Osteocyte (in vitro differentiated cells): ENCODE data around the gene NRBP1. TPM values are rescaled to one million over a fixed set of nuclear protein-coding genes. Genes with fewer than 3 reads are reported as not detected.

ENCODE experiments used
- DNase-seq: peaks from one replicate; pipeline ENCODE4 v3.0.0; 2021; ENCODE audit warnings: mixed read lengths; ENCODE audit not compliant: unreplicated experiment; ENCODE audit errors: extremely low spot score
- H3K27ac Mint-ChIP-seq: one replicate; pipeline ENCODE4 v1.8.0; 2021; ENCODE audit warnings: mild to moderate bottlenecking, mixed read lengths; ENCODE audit not compliant: unreplicated experiment
- H3K27me3 Mint-ChIP-seq: one replicate; pipeline ENCODE4 v1.8.0; 2021; ENCODE audit warnings: mixed read lengths; ENCODE audit not compliant: unreplicated experiment
- H3K36me3 Mint-ChIP-seq: one replicate; pipeline ENCODE4 v1.8.0; 2021; ENCODE audit warnings: mixed read lengths; ENCODE audit not compliant: unreplicated experiment
- H3K4me1 Mint-ChIP-seq: one replicate; pipeline ENCODE4 v1.8.0; 2021; ENCODE audit warnings: mixed read lengths; ENCODE audit not compliant: unreplicated experiment
- H3K4me3 Mint-ChIP-seq: one replicate; pipeline ENCODE4 v1.8.0; 2021; ENCODE audit warnings: mild to moderate bottlenecking, moderate library complexity, mixed read lengths; ENCODE audit not compliant: unreplicated experiment
- H3K9me3 Mint-ChIP-seq: one replicate; pipeline ENCODE4 v1.8.0; 2021; ENCODE audit warnings: mixed read lengths; ENCODE audit not compliant: unreplicated experiment
- CTCF ChIP-seq: fragments of 200-600 bp; sonication (generic); IDR thresholded peaks from 2 replicates; pipeline ENCODE4 v1.5.0; 2021; ENCODE audit warnings: antibody characterized with exemption, mild to moderate bottlenecking, moderate library complexity
- total RNA-seq: library from RNA; stranded (reverse); gene quantifications from 2 replicates; pipeline ENCODE4 v1.2.1, GENCODE V29; 2021

Gene NRBP1
- total RNA-seq, 1 donor from 2014 or later: 129 TPM

GRCh38 chr2:27446057-27446456 lies 17.6 kb downstream of the NRBP1 start:
- TF ChIP-seq CTCF: no peak
- Mint-ChIP-seq H3K4me1 (no peaks in the 10 kb centered on the region), H3K9me3 (no peaks in the 10 kb centered on the region), H3K36me3 (peaks cover 43% of the 10 kb centered on the region), H3K27ac (no peak overlapping the region), H3K27me3 (no peaks in the 10 kb centered on the region), H3K4me3 (no peak overlapping the region)
- no peak for DNase-seq

GRCh38 chr2:27448381-27448780 lies 19.9 kb downstream of the NRBP1 start:
- Mint-ChIP-seq H3K36me3 (peaks cover 43% of the 10 kb centered on the region), H3K27ac (no peak overlapping the region)
- DNase-seq: no peak

GRCh38 chr2:27451095-27451494 lies 22.7 kb downstream of the NRBP1 start:
- peaks cover 52% of the 10 kb centered on the region for H3K36me3 Mint-ChIP-seq

More at GRCh38 chr2:27448381-27448780, 19.9 kb downstream of the NRBP1 start:
- H3K27me3 Mint-ChIP-seq: no peaks in the 10 kb centered on the region
- no peaks in the 10 kb centered on the region for H3K9me3 Mint-ChIP-seq
- H3K4me1 Mint-ChIP-seq: no peaks in the 10 kb centered on the region
- no peak for TF ChIP-seq CTCF
- no peak overlapping the region for H3K4me3 Mint-ChIP-seq

GRCh38 chr2:27453968-27454367 lies 25.5 kb downstream of the NRBP1 start:
- DNase-seq: no peak
- Mint-ChIP-seq H3K9me3 (no peaks in the 10 kb centered on the region), H3K36me3 (peaks cover 42% of the 10 kb centered on the region), H3K27ac (no peak overlapping the region), H3K4me3 (no peak overlapping the region), H3K4me1 (no peaks in the 10 kb centered on the region), H3K27me3 (no peaks in the 10 kb centered on the region)
- no peak for TF ChIP-seq CTCF

More at GRCh38 chr2:27451095-27451494, 22.7 kb downstream of the NRBP1 start:
- no peak for TF ChIP-seq CTCF
- H3K4me3 Mint-ChIP-seq: no peak overlapping the region
- H3K9me3 Mint-ChIP-seq: no peaks in the 10 kb centered on the region
- H3K27me3 Mint-ChIP-seq: no peaks in the 10 kb centered on the region
- H3K27ac Mint-ChIP-seq: no peak overlapping the region
- DNase-seq: no peak
- no peaks in the 10 kb centered on the region for H3K4me1 Mint-ChIP-seq

- Mint-ChIP-seq H3K27me3 (no peaks in the 10 kb centered on the region), H3K4me1 (no peaks in the 10 kb centered on the region), H3K27ac (no peak overlapping the region), H3K36me3 (peaks cover 48% of the 10 kb centered on the region), H3K4me3 (no peak overlapping the region), H3K9me3 (no peaks in the 10 kb centered on the region)
- no peak for DNase-seq
- no peak for TF ChIP-seq CTCF
Observed at GRCh38 chr2:27461118-27461517, 32.7 kb downstream of the NRBP1 start.
